Esophagus squamous epithelium (tissue), 5 donors: ENCODE data around the gene SHANK2. TPM values are rescaled to one million over a fixed set of nuclear protein-coding genes. Genes with fewer than 3 reads are reported as not detected.

Experiments used
- DNase-seq: peaks from one replicate; lab custom pipeline; 2025; lab: John Stamatoyannopoulos, UW
- H3K27ac ChIP-seq, 4 donors: fragments of 200-600 bp; sonication (generic); one replicate each; pipeline ENCODE4 v1.5.1; 2016 to 2019; ENCODE audit warnings: mild to moderate bottlenecking in 1 of 4
- H3K27me3 ChIP-seq, 4 donors: fragments of 200-600 bp; sonication (generic); 1 replicate in 3 of 4; 2 replicates in 1 of 4; pipeline versions ENCODE4 v1.5.1 to v1.6.0; 2017 to 2021; ENCODE audit warnings: antibody characterized with exemption in 1 of 4
- H3K36me3 ChIP-seq, 3 donors: fragments of 200-600 bp; sonication (generic); one replicate each; pipeline ENCODE4 v1.5.1; 2016 to 2019
- H3K4me1 ChIP-seq, 3 donors: fragments of 200-600 bp; sonication (generic); one replicate each; pipeline ENCODE4 v1.5.1; 2017 to 2019
- H3K4me3 ChIP-seq, 4 donors: fragments of 200-600 bp; sonication (generic); 1 replicate in 3 of 4; 2 replicates in 1 of 4; pipeline ENCODE4 v1.5.1; 2016 to 2019; ENCODE audit warnings: mild to moderate bottlenecking in 2 of 4, moderate library complexity in 1 of 4
- H3K9me3 ChIP-seq, 3 donors: fragments of 200-600 bp; sonication (generic); one replicate each; pipeline ENCODE4 v1.5.1; 2016 to 2019
- CTCF ChIP-seq, 6 experiments: fragments of 450-650 bp in 4 of 6; fragments of 200-600 bp in 2 of 6; sonication (generic) in 2 of 6; IDR thresholded peaks; one replicate each; pipeline ENCODE4 v1.5.1; 2016 to 2019; ENCODE audit warnings: antibody characterized with exemption in 6 of 6, mild to moderate bottlenecking in 4 of 6, moderate library complexity in 4 of 6
- POLR2A ChIP-seq, 4 donors: fragments of 450-650 bp; IDR thresholded peaks; one replicate each; pipeline ENCODE4 v1.6.1; 2017; ENCODE audit warnings: antibody characterized with exemption in 4 of 4, mild to moderate bottlenecking in 4 of 4, moderate library complexity in 3 of 4
- WGBS, 2 donors: methylation state at CpG; one replicate each; pipeline ENCODE4 v1.1.5; 2018; 5-methylcytosine and 5-hydroxymethylcytosine counted together
- intact Hi-C: fragments of 100-400 bp; cut with DNase I; formaldehyde crosslinking; loops from one replicate; pipeline ENCODE4 v1.15.0; 2022
- total RNA-seq, 4 donors: library from RNA; depleted of rRNA; stranded (reverse); fragments of >200 nt; gene quantifications; one replicate each; pipeline ENCODE4 v1.1.0, GENCODE V29; 2016
- donor health status: DM: yes; HTN: yes; CAD: no.

Gene SHANK2
- total RNA-seq: 10 to 100 TPM in 1 of 4 donors, 1 to 10 TPM in 3; 2.5 to 12.6 (median 4.8) TPM

- no CpG with 5 or more reads among the region's 70 CpGs for WGBS, 2 donors
Observed at GRCh38 chr11:71252269-71252769, at the start of gene SHANK2. Gene SHANK2 (minus strand): TSS chr11:71252577. CDS start chr11:71147326, 105,251 bp downstream.

GRCh38 chr11:71301858-71302533 is 49.6 kb upstream of the SHANK2 start:
- Histone ChIP-seq H3K27ac (no peak overlapping the region), H3K27me3 (peaks cover 0 to 11% (median 0%) of the 10 kb centered on the region in 4 donors), H3K4me3 (no peak overlapping the region), H3K36me3 (no peaks in the 10 kb centered on the region), H3K9me3 (no peaks in the 10 kb centered on the region), H3K4me1 (peaks cover 0 to 23% (median 6%) of the 10 kb centered on the region in 3 donors)
- no peak for DNase-seq
- intact Hi-C loops: no loop called here
- no peak for TF ChIP-seq POLR2A (IDR thresholded peaks at IDR 0.05)
- TF ChIP-seq CTCF (IDR thresholded peaks at IDR 0.05): no peak
- 35 to 50% methylated on average over 10 to 15 of the region's 17 CpGs for WGBS, 2 donors

More at GRCh38 chr11:71252269-71252769, at the start of gene SHANK2:
- H3K4me3 ChIP-seq: peak within 1 kb of the TSS; percentile 37 to 69 (median 56)
- intact Hi-C loops: no loop called here
- H3K27me3 ChIP-seq: peaks cover 0 to 86% (median 5%) of the 10 kb centered on the region in 4 donors
- peak within 1 kb of the TSS in 3 of 4 donors; percentile 53 to 67 (median 61) for H3K27ac ChIP-seq
- no peaks in the 10 kb centered on the region for H3K9me3 ChIP-seq
- DNase-seq: no peak
- TF ChIP-seq CTCF (IDR thresholded peaks at IDR 0.05) (no peak), POLR2A (IDR thresholded peaks at IDR 0.05) (no peak)
- H3K36me3 ChIP-seq: no peaks in the 10 kb centered on the region
- peaks cover 13 to 52% (median 20%) of the 10 kb centered on the region in 3 donors for H3K4me1 ChIP-seq

GRCh38 chr11:71301046-71301857 is 48.9 kb upstream of the SHANK2 start:
- WGBS, 2 donors: 83 to 89% methylated on average over 7 to 8 of the region's 19 CpGs
- Histone ChIP-seq H3K4me1 (peaks cover 0 to 23% (median 6%) of the 10 kb centered on the region in 3 donors), H3K27ac (no peak overlapping the region), H3K36me3 (no peaks in the 10 kb centered on the region), H3K9me3 (no peaks in the 10 kb centered on the region), H3K27me3 (peaks cover 0 to 7% (median 0%) of the 10 kb centered on the region in 4 donors), H3K4me3 (no peak overlapping the region)
- TF ChIP-seq CTCF (IDR thresholded peaks at IDR 0.05): no peak
- no peak for DNase-seq
- intact Hi-C loops: no loop called here

- H3K9me3 ChIP-seq: no peaks in the 10 kb centered on the region
- DNase-seq: no peak
- no peak overlapping the region for H3K4me3 ChIP-seq
- H3K36me3 ChIP-seq: no peaks in the 10 kb centered on the region
- H3K27me3 ChIP-seq: peaks cover 0 to 9% (median 0%) of the 10 kb centered on the region in 4 donors
- intact Hi-C loops: no loop called here
- peak overlapping the region in 1 of 4 donors; percentile 73 for H3K27ac ChIP-seq
- 68 to 92% methylated on average over 8 of the region's 8 CpGs for WGBS, 2 donors
- no peak for TF ChIP-seq CTCF (IDR thresholded peaks at IDR 0.05)
- TF ChIP-seq POLR2A (IDR thresholded peaks at IDR 0.05): no peak
- H3K4me1 ChIP-seq: peaks cover 0 to 23% (median 6%) of the 10 kb centered on the region in 3 donors
Observed at GRCh38 chr11:71300187-71300586, 47.8 kb upstream of the SHANK2 start.
